GM18498 (cell line): Measurements from ENCODE around the gene PPP1R14D.
A peak's percentile ranks its signal among the peaks of the same experiment; 100 is the strongest.

ENCODE experiments used
- ATAC-seq: cut with Tn5 transposase; IDR thresholded peaks from one replicate; pipeline ENCODE4 v1.9.1; 2021; ENCODE audit warnings: mild to moderate bottlenecking, moderate library complexity; ENCODE audit not compliant: unreplicated experiment

The PPP1R14D gene

GRCh38 chr15:40853241-40853890, 24.9 kb upstream of the PPP1R14D start:
- no peak for ATAC-seq

GRCh38 chr15:40852529-40852928, 24.0 kb upstream of the PPP1R14D start:
- no peak for ATAC-seq

GRCh38 chr15:40850576-40851112, 22.1 kb upstream of the PPP1R14D start:
- no peak for ATAC-seq

- peak; percentile 54 for ATAC-seq
Measured at GRCh38 chr15:40847223-40847961, 18.9 kb upstream of the PPP1R14D start.

GRCh38 chr15:40846841-40847222, 18.3 kb upstream of the PPP1R14D start:
- peak; percentile 11 for ATAC-seq

GRCh38 chr15:40845511-40846284, 17.2 kb upstream of the PPP1R14D start:
- ATAC-seq, result no peak

GRCh38 chr15:40845036-40845435, 16.5 kb upstream of the PPP1R14D start:
- no peak for ATAC-seq

GRCh38 chr15:40844696-40845030, 16.2 kb upstream of the PPP1R14D start:
- ATAC-seq, result no peak

- no peak for ATAC-seq
Measured at GRCh38 chr15:40843885-40844695, 15.6 kb upstream of the PPP1R14D start, which contains the start of gene SPINT1. Gene SPINT1, plus strand, starts transcription at chr15:40844048. Its CDS starts 507 bp downstream, at chr15:40844555.

GRCh38 chr15:40843261-40843884, 14.9 kb upstream of the PPP1R14D start:
- ATAC-seq, result no peak

GRCh38 chr15:40841741-40842140, 13.2 kb upstream of the PPP1R14D start:
- no peak for ATAC-seq

- ATAC-seq, result no peak
Measured at GRCh38 chr15:40838756-40839155, 10.2 kb upstream of the PPP1R14D start.

- ATAC-seq, result no peak
Measured at GRCh38 chr15:40836020-40836419, 7.5 kb upstream of the PPP1R14D start.

GRCh38 chr15:40832903-40833302, 4.4 kb upstream of the PPP1R14D start:
- no peak for ATAC-seq

- ATAC-seq, result no peak
Measured at GRCh38 chr15:40831861-40832260, 3.4 kb upstream of the PPP1R14D start.

- ATAC-seq, result no peak
Measured at GRCh38 chr15:40830884-40831283, 2.4 kb upstream of the PPP1R14D start.

GRCh38 chr15:40829115-40829514, 607 bp upstream of the PPP1R14D start:
- no peak for ATAC-seq

- ATAC-seq, result no peak
Measured at GRCh38 chr15:40826423-40827075, 2.0 kb downstream of the PPP1R14D start.

- no peak for ATAC-seq
Measured at GRCh38 chr15:40825661-40826422, 2.7 kb downstream of the PPP1R14D start.
